KMS-11 (cell line): ENCODE measurements around the gene RAD51B.

Experiments used
- H2AFZ ChIP-seq: fragments of 200-600 bp; sonication (generic); 2 replicates; pipeline ENCODE4 v1.6.1; 2016; ENCODE audit warnings: antibody characterized with exemption, mixed run types, low read depth
- H3K27ac ChIP-seq: fragments of 200-600 bp; sonication (generic); 2 replicates; pipeline ENCODE4 v1.6.1; 2016; ENCODE audit warnings: mild to moderate bottlenecking, mixed run types
- H3K27me3 ChIP-seq: fragments of 200-600 bp; sonication (generic); 2 replicates; pipeline ENCODE4 v1.6.1; 2017; ENCODE audit warnings: mild to moderate bottlenecking, low read depth, mixed run types, moderate library complexity; ENCODE audit not compliant: insufficient read depth
- H3K36me3 ChIP-seq: fragments of 200-600 bp; sonication (generic); 2 replicates; pipeline ENCODE4 v1.6.1; 2017; ENCODE audit warnings: mild to moderate bottlenecking, mixed run types; ENCODE audit not compliant: insufficient read depth
- H3K4me1 ChIP-seq: fragments of 200-600 bp; sonication (generic); 2 replicates; pipeline ENCODE4 v1.6.1; 2016; ENCODE audit warnings: mild to moderate bottlenecking, low read depth, mixed run types; ENCODE audit not compliant: poor library complexity, severe bottlenecking
- H3K4me2 ChIP-seq: fragments of 200-600 bp; sonication (generic); 2 replicates; pipeline ENCODE4 v1.7.0; 2016; ENCODE audit warnings: mild to moderate bottlenecking, mixed run types
- H3K4me3 ChIP-seq: fragments of 200-600 bp; sonication (generic); IDR thresholded peaks from 2 replicates; pipeline ENCODE4 v1.6.1; 2017; ENCODE audit warnings: low read depth, low read length, mixed read lengths; ENCODE audit not compliant: insufficient read depth
- H3K79me2 ChIP-seq: fragments of 200-600 bp; sonication (generic); 2 replicates; pipeline ENCODE4 v1.6.1; 2016; ENCODE audit warnings: low read depth, mixed run types; ENCODE audit not compliant: insufficient read depth
- H3K9ac ChIP-seq: fragments of 200-600 bp; sonication (generic); 2 replicates; pipeline ENCODE4 v1.6.1; 2016; ENCODE audit warnings: mild to moderate bottlenecking, mixed run types
- H4K20me1 ChIP-seq: fragments of 200-600 bp; sonication (generic); 2 replicates; pipeline ENCODE4 v1.6.1; 2016; ENCODE audit warnings: mild to moderate bottlenecking, mixed run types; ENCODE audit not compliant: insufficient read depth
- CTCF ChIP-seq: fragments of 200-600 bp; sonication (generic); conservative IDR thresholded peaks from 2 replicates; pipeline ENCODE4 v1.6.1; 2017; ENCODE audit warnings: low read depth, mild to moderate bottlenecking, antibody characterized with exemption, low read length, moderate library complexity, mixed read lengths

Gene RAD51B

GRCh38 chr14:68767248-68767645 is 947.7 kb downstream of the RAD51B start:
- TF ChIP-seq CTCF: no peak
- Histone ChIP-seq H3K4me3 (no peak overlapping the region), H3K27me3 (no peaks in the 10 kb centered on the region), H3K9ac (no peak overlapping the region), H3K4me1 (no peaks in the 10 kb centered on the region), H3K27ac (no peak overlapping the region), H2AFZ (no peak overlapping the region), H3K36me3 (no peaks in the 10 kb centered on the region), H3K79me2 (no peaks in the 10 kb centered on the region), H3K4me2 (no peak overlapping the region), H4K20me1 (no peaks in the 10 kb centered on the region)

- TF ChIP-seq CTCF: no peak
- H3K4me2 ChIP-seq: no peak overlapping the region
These were observed 948.7 kb downstream of the RAD51B start for GRCh38 chr14:68768316-68768715.

GRCh38 chr14:68770051-68770450 is 950.5 kb downstream of the RAD51B start:
- no peaks in the 10 kb centered on the region for H3K79me2 ChIP-seq
- no peak overlapping the region for H2AFZ ChIP-seq
- no peak for TF ChIP-seq CTCF
- H3K4me3 ChIP-seq: no peak overlapping the region
- no peak overlapping the region for H3K4me2 ChIP-seq
- no peak overlapping the region for H3K27ac ChIP-seq
- H3K4me1 ChIP-seq: no peaks in the 10 kb centered on the region
- no peaks in the 10 kb centered on the region for H3K27me3 ChIP-seq
- H3K9ac ChIP-seq: no peak overlapping the region
- H3K36me3 ChIP-seq: no peaks in the 10 kb centered on the region
- H4K20me1 ChIP-seq: no peaks in the 10 kb centered on the region

More at GRCh38 chr14:68768316-68768715, 948.7 kb downstream of the RAD51B start:
- no peak overlapping the region for H3K27ac ChIP-seq
- H3K4me3 ChIP-seq: no peak overlapping the region
- no peaks in the 10 kb centered on the region for H3K27me3 ChIP-seq
- H3K36me3 ChIP-seq: no peaks in the 10 kb centered on the region
- H3K9ac ChIP-seq: no peak overlapping the region
- H4K20me1 ChIP-seq: no peaks in the 10 kb centered on the region
- H3K79me2 ChIP-seq: no peaks in the 10 kb centered on the region
- no peaks in the 10 kb centered on the region for H3K4me1 ChIP-seq
- H2AFZ ChIP-seq: no peak overlapping the region

GRCh38 chr14:68770553-68771286 is 951.1 kb downstream of the RAD51B start:
- no peaks in the 10 kb centered on the region for H4K20me1 ChIP-seq
- H3K36me3 ChIP-seq: no peaks in the 10 kb centered on the region
- H3K27me3 ChIP-seq: no peaks in the 10 kb centered on the region
- H3K79me2 ChIP-seq: no peaks in the 10 kb centered on the region
- H3K4me3 ChIP-seq: no peak overlapping the region
- no peak overlapping the region for H3K9ac ChIP-seq
- TF ChIP-seq CTCF: no peak
- H3K4me1 ChIP-seq: no peaks in the 10 kb centered on the region
- no peak overlapping the region for H3K27ac ChIP-seq
- no peak overlapping the region for H3K4me2 ChIP-seq
- no peak overlapping the region for H2AFZ ChIP-seq
